ENCODE measurements around the gene VEGFD. TPM values are rescaled to one million over a fixed set of nuclear protein-coding genes. Genes with fewer than 3 reads are reported as not detected.

The VEGFD gene
- total and polyA plus RNA-seq, 9 of the 15 experiments (the other 6 are each of a cell fraction or from before 2014, with no cell fraction given), result 0.03 TPM; not detected in 8

DNA sequence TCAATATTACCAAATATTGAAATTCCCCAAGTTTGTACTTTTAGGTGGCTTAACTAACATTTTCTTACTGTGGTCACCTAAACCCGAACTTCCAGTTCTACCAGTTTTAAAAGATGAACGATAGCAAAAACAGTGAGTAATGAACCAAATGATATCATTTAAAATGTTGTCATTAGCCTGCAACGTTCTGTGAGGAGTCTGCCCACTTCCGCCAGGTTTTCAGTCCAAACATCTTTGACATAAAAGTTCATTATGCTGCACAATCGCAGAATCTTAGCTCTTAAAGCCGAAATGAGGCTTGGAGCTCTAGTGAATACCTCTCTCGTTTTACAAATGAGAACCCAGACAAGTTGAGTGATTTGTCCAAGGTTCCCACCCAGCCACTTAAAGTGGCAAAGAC, 49.7 kb downstream of the VEGFD start:
- BruUV-seq (replicated peaks), result no TSS peak
- FAIRE-seq (peak; percentile 76), DNase-seq (ENCODE audit: extremely low read depth in 1 of 4, low spot score in 3 of 4) (peak in 3 of 4 experiments; percentile 4 to 6 (median 5)), ATAC-seq (peak; percentile 3; the same call in 2 of the 3 replicates)
- 1% methylated on average over 7 of the region's 7 CpGs for WGBS (ENCODE audit: insufficient coverage, low coverage, missing lambda C conversion rate)
- intact Hi-C loops (cut with micrococcal nuclease), result no loop called here
- Histone ChIP-seq H3K4me2 (ENCODE audit: insufficient read depth, low read length) (peak overlapping the region; percentile 96), H3K9me3 (replicated peaks; ENCODE audit: control insufficient read depth, insufficient read depth, low read depth, low read length) (no peaks in the 10 kb centered on the region), H2AFZ (ENCODE audit: low read depth, low read length) (peak overlapping the region; percentile 91), H4K20me1 (replicated peaks; ENCODE audit: control insufficient read depth, insufficient read depth, low read length) (no peaks in the 10 kb centered on the region), H3K9me1 (ENCODE audit: control insufficient read depth, insufficient read depth, low read length) (no peaks in the 10 kb centered on the region), H3K4me3 (peak overlapping the region; percentile 84), H3K27me3 (ENCODE audit: control insufficient read depth in 2 of 2, insufficient read depth in 2 of 2, low read length in 2 of 2) (peaks cover 0 to 3% of the 10 kb centered on the region in 2 experiments; a peak in 2 of 5 replicates), H3K27ac (ENCODE audit: extremely low read depth, low read depth, low read length) (peak overlapping the region; percentile 81), H3K4me1 (replicated peaks in 1 of 2; ENCODE audit: control insufficient read depth in 2 of 2, insufficient read depth in 2 of 2, low read length in 2 of 2) (no peaks in the 10 kb centered on the region; a peak in 2 of 5 replicates), H3K9ac (ENCODE audit: insufficient read depth in 1 of 2, low read depth in 2 of 2, low read length in 2 of 2) (peak overlapping the region; percentile 91 to 95), H3K36me3 (ENCODE audit: control insufficient read depth, insufficient read depth, low read length) (peaks cover 33% of the 10 kb centered on the region; the same call in 2 of the 3 replicates), H3K79me2 (ENCODE audit: control insufficient read depth, insufficient read depth, low read length) (peaks cover 28% of the 10 kb centered on the region)
- in situ Hi-C loops (cut with MboI), result loop anchor here (25.0 kb wide), 1 partner anchor 128 kb away; no protein-coding TSS in a partner anchor
- TF ChIP-seq TCF3 (CRISPR knock-in tag; IDR thresholded peaks at IDR 0.05) (no peak), BACH1 (tag; IDR thresholded peaks at IDR 0.05) (no peak), ZZZ3 (IDR thresholded peaks at IDR 0.05) (no peak), MAFG (tag; conservative IDR thresholded peaks at IDR 0.05) (no peak), TARDBP (IDR thresholded peaks at IDR 0.05) (no peak), PHF8 (IDR thresholded peaks at IDR 0.05; ENCODE audit: borderline replicate concordance, low read length) (no peak)
- TF ChIP-seq, protein P1, sequence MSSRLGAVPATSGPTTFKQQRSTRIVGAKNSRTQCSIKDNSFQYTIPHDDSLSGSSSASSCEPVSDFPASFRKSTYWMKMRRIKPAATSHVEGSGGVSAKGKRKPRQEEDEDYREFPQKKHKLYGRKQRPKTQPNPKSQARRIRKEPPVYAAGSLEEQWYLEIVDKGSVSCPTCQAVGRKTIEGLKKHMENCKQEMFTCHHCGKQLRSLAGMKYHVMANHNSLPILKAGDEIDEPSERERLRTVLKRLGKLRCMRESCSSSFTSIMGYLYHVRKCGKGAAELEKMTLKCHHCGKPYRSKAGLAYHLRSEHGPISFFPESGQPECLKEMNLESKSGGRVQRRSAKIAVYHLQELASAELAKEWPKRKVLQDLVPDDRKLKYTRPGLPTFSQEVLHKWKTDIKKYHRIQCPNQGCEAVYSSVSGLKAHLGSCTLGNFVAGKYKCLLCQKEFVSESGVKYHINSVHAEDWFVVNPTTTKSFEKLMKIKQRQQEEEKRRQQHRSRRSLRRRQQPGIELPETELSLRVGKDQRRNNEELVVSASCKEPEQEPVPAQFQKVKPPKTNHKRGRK (tag; IDR thresholded peaks at IDR 0.05), result no peak
- TF ChIP-seq, protein P2, sequence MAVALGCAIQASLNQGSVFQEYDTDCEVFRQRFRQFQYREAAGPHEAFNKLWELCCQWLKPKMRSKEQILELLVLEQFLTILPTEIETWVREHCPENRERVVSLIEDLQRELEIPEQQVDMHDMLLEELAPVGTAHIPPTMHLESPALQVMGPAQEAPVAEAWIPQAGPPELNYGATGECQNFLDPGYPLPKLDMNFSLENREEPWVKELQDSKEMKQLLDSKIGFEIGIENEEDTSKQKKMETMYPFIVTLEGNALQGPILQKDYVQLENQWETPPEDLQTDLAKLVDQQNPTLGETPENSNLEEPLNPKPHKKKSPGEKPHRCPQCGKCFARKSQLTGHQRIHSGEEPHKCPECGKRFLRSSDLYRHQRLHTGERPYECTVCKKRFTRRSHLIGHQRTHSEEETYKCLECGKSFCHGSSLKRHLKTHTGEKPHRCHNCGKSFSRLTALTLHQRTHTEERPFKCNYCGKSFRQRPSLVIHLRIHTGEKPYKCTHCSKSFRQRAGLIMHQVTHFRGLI (CRISPR knock-in tag; IDR thresholded peaks at IDR 0.05), result no peak
- TF ChIP-seq, protein P3, sequence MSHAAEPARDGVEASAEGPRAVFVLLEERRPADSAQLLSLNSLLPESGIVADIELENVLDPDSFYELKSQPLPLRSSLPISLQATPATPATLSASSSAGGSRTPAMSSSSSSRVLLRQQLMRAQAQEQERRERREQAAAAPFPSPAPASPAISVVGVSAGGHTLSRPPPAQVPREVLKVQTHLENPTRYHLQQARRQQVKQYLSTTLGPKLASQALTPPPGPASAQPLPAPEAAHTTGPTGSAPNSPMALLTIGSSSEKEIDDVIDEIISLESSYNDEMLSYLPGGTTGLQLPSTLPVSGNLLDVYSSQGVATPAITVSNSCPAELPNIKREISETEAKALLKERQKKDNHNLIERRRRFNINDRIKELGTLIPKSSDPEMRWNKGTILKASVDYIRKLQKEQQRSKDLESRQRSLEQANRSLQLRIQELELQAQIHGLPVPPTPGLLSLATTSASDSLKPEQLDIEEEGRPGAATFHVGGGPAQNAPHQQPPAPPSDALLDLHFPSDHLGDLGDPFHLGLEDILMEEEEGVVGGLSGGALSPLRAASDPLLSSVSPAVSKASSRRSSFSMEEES (CRISPR knock-in tag; IDR thresholded peaks at IDR 0.05), result no peak
- ChIA-PET CTCF (ENCODE audit: low intra/inter-chr PET ratio) (interaction anchor here (0.6 kb wide), 1 partner anchor 1231 kb away, joined by 3 read pairs; no protein-coding TSS in a partner anchor), POLR2A (interaction anchor here (1.0 kb wide), 1 partner anchor 1270 kb away, joined by 3 read pairs; no protein-coding TSS in a partner anchor)
